ENCODE measurements around the gene BLID. TPM values are rescaled to one million over a fixed set of nuclear protein-coding genes. Genes with fewer than 3 reads are reported as not detected.

The BLID gene
- total and polyA plus RNA-seq, 2 of the 8 experiments (the other 6 are each of a cell fraction or from before 2014, with no cell fraction given): not detected

- H2BK15ac ChIP-seq (ENCODE audit: low read length): no peak overlapping the region
- no peak for TF ChIP-seq GTF2F1 (IDR thresholded peaks at IDR 0.05; ENCODE audit: borderline replicate concordance, low read depth, low read length)
- TF ChIP-seq, protein P1, sequence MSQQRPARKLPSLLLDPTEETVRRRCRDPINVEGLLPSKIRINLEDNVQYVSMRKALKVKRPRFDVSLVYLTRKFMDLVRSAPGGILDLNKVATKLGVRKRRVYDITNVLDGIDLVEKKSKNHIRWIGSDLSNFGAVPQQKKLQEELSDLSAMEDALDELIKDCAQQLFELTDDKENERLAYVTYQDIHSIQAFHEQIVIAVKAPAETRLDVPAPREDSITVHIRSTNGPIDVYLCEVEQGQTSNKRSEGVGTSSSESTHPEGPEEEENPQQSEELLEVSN (IDR thresholded peaks at IDR 0.05): no peak
- no peak for TF ChIP-seq CHD1 (IDR thresholded peaks at IDR 0.05; ENCODE audit: low read depth, low read length)
- TF ChIP-seq SP2 (IDR thresholded peaks at IDR 0.05; ENCODE audit: low read length): no peak
- TF ChIP-seq JUND (IDR thresholded peaks at IDR 0.05; ENCODE audit: low read length): no peak
- no peak for TF ChIP-seq SUZ12 (IDR thresholded peaks at IDR 0.05; ENCODE audit: low read length)
- DNase-seq (ENCODE audit: low read depth in 1 of 2, low spot score in 2 of 2): no peak
- H2BK12ac ChIP-seq (ENCODE audit: low read depth, low read length): no peak overlapping the region
- no peak overlapping the region for H3K4me2 ChIP-seq (ENCODE audit: insufficient read depth in 1 of 2, low read depth in 2 of 2, low read length in 2 of 2)
- H3K9ac ChIP-seq (replicated peaks in 1 of 4; ENCODE audit: extremely low read depth in 1 of 4, low read depth in 3 of 4, low read length in 3 of 4): no peak overlapping the region
- FAIRE-seq: no peak
- no peak overlapping the region for H4K5ac ChIP-seq (ENCODE audit: insufficient read length, low read depth, low read length)
- H2AFZ ChIP-seq (ENCODE audit: low read length): no peak overlapping the region
- no peak overlapping the region for H3K4ac ChIP-seq (replicated peaks; ENCODE audit: insufficient read length, low read depth, low read length)
- WGBS, 2 experiments (ENCODE audit: extremely low coverage in 1 of 2, insufficient coverage in 1 of 2, insufficient read length in 1 of 2, insufficient replicate concordance in 2 of 2, low coverage in 1 of 2, low lambda C conversion rate in 2 of 2, missing lambda C conversion rate in 1 of 2): 62% methylated on average over 3 of the region's 3 CpGs; no CpG with 5 or more reads in 1 of the 2 experiments
- no peaks in the 10 kb centered on the region for H4K20me1 ChIP-seq (replicated peaks in 1 of 2; ENCODE audit: control insufficient read depth in 1 of 2, insufficient read depth in 2 of 2, low read length in 2 of 2)
- CTCF ChIA-PET (ENCODE audit: partially characterized antibody): interaction anchor here (0.7 to 4.3 kb wide), 22 partner anchors 9 to 452 kb away, joined by 3 to 51 read pairs (median 4); partner anchors contain the start of gene BLID
- H3K56ac ChIP-seq (replicated peaks; ENCODE audit: insufficient read length, low read depth, low read length): no peak overlapping the region
- no peak overlapping the region for H2BK5ac ChIP-seq (ENCODE audit: low read depth, low read length)
- no peak overlapping the region for H3K4me3 ChIP-seq (ENCODE audit: extremely low read depth in 1 of 4, insufficient read depth in 2 of 4, low read depth in 3 of 4, low read length in 4 of 4)
- no peak overlapping the region for H3K23ac ChIP-seq (ENCODE audit: insufficient read length)
- H3K27ac ChIP-seq (ENCODE audit: low read depth, low read length): no peak overlapping the region
- no peaks in the 10 kb centered on the region for H3K36me3 ChIP-seq (ENCODE audit: control insufficient read depth in 2 of 4, insufficient read depth in 4 of 4, low read length in 3 of 4)
- H4K8ac ChIP-seq (ENCODE audit: extremely low read depth, insufficient read depth, low read length): no peak overlapping the region
- no peak overlapping the region for H2AK5ac ChIP-seq (ENCODE audit: low read depth, low read length)
- no peak overlapping the region for H2BK20ac ChIP-seq (ENCODE audit: low read length)
- H3K18ac ChIP-seq (ENCODE audit: extremely low read depth, low read length): no peak overlapping the region
- no peak overlapping the region for H3K14ac ChIP-seq (ENCODE audit: insufficient read length)
- H3K23me2 ChIP-seq (ENCODE audit: low read depth, low read length): no peaks in the 10 kb centered on the region; the same call in 1 of the 2 replicates
- no peak overlapping the region for H4K91ac ChIP-seq (replicated peaks; ENCODE audit: insufficient read length, low read length)
- no peaks in the 10 kb centered on the region for H3K9me3 ChIP-seq (ENCODE audit: insufficient read depth in 2 of 2, low read depth in 1 of 2, low read length in 1 of 2)
- H3K79me1 ChIP-seq (ENCODE audit: low read depth, low read length): no peaks in the 10 kb centered on the region
- no peak overlapping the region for H2BK120ac ChIP-seq (replicated peaks; ENCODE audit: low read depth, low read length)
- POLR2A ChIA-PET (ENCODE audit: partially characterized antibody): no interaction called here
- H3K27me3 ChIP-seq (replicated peaks in 1 of 4; ENCODE audit: control insufficient read depth in 3 of 4, extremely low read depth in 1 of 4, insufficient read depth in 3 of 4, low read length in 3 of 4): no peaks in the 10 kb centered on the region
- no peaks in the 10 kb centered on the region for H3K79me2 ChIP-seq (ENCODE audit: control insufficient read depth in 1 of 2, insufficient read depth in 2 of 2, low read length in 2 of 2)
- H3K4me1 ChIP-seq (replicated peaks in 1 of 4; ENCODE audit: control insufficient read depth in 3 of 4, insufficient read depth in 4 of 4, low read length in 3 of 4): peaks cover 0 to 5% (median 3%) of the 10 kb centered on the region in 4 experiments; a peak in 3 of 7 replicates
Measured at GRCh38 chr11:122107045-122107444, 9.0 kb downstream of the BLID start.
